Activated T-cell treated with anti-CD3 and anti-CD28 coated beads, Interleukin-2, amount 50 U/mL, for 4 hours (primary cell): ENCODE results near the gene ST7. TPM values are rescaled to one million over a fixed set of nuclear protein-coding genes. Genes with fewer than 3 reads are reported as not detected.

Source experiments
- ATAC-seq, 2 donors: fragments of 200-7000 bp; cut with Tn5 transposase; one replicate each; pipeline ENCODE4 v1.10.0; 2021
- DNase-seq: peaks from one replicate; pipeline ENCODE4 v3.0.0-alpha.2; 2020
- H3K27me3 Mint-ChIP-seq: one replicate; pipeline ENCODE4 v1.8.0; 2021; ENCODE audit warnings: low read depth, mixed read lengths
- H3K36me3 Mint-ChIP-seq: one replicate; pipeline ENCODE4 v1.8.0; 2022; ENCODE audit warnings: mixed read lengths; ENCODE audit not compliant: insufficient read depth
- H3K4me1 Mint-ChIP-seq: one replicate; pipeline ENCODE4 v1.8.0; 2021; ENCODE audit warnings: low read depth, mixed read lengths
- H3K4me3 Mint-ChIP-seq: one replicate; pipeline ENCODE4 v1.8.0; 2021; ENCODE audit warnings: mild to moderate bottlenecking, moderate library complexity, mixed read lengths
- H3K9me3 Mint-ChIP-seq: one replicate; pipeline ENCODE4 v1.8.0; 2021; ENCODE audit warnings: mixed read lengths
- total RNA-seq, 3 donors: library from RNA; stranded (reverse); gene quantifications; one replicate each; pipeline ENCODE4 v1.2.1, GENCODE V29; 2021

The ST7 gene
- total RNA-seq, 3 donors from 2014 or later = 7.7 to 10.5 (median 10.0) TPM

DNA sequence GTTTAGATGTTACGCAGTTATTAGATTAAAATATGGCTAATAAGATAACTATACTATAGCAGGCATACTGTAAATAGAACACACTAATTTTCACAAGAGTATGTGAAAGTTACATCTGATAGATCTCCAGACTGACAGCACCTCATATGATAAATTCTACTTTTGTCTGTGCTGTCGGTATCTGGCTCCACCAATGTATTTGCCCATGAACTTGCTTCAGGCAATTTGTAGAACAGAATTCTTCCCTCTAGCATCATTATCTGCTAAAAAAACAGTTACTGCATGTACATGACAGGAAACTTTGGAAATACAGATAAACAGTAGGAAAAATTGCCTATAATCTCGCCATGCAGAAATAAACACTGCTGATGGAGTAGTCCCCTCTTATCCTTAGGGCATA is 231.8 kb downstream of the ST7 start:
- H3K4me3 Mint-ChIP-seq = no peak overlapping the region
- no peaks in the 10 kb centered on the region for H3K4me1 Mint-ChIP-seq
- H3K36me3 Mint-ChIP-seq = peaks cover 11% of the 10 kb centered on the region
- DNase-seq (no peak), ATAC-seq (no peak)
- H3K9me3 Mint-ChIP-seq = peaks cover 3% of the 10 kb centered on the region
- no peaks in the 10 kb centered on the region for H3K27me3 Mint-ChIP-seq

DNA sequence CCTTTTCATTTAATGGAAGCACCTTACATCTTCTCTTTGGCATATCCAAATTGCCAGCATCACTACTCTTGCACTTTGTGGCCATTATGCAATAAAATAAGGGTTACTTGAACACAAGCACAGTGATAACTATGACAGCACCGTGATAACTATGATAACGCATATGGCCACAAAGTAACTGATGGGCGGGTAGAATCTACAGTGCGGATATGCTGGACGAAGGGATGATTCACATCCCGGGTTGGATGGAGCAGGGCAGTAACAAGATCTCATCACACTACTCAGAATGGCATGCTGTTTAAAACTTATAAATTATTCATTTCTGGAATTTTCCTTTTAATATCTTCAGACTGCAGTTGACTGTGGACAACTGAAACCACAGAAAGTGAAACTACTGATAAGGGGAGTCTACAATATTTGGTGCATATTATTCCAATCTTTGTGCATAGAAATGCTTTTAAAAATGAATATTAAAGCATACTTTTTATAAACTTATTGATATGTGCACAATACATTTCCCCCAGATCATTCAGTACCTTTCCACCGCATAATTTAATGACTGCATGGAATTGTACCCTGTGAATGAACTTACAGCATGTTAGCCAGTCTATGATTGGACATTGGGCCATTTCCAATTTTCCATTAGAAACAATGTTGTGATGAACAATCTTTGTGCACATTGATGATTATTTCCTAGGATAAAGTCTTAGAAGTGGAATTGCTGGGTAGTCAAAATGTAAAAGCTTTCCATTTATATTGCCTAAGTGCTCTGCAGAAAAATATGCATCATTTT is 233.1 kb downstream of the ST7 start:
- no peak overlapping the region for H3K4me3 Mint-ChIP-seq
- no peaks in the 10 kb centered on the region for H3K4me1 Mint-ChIP-seq
- peaks cover 16% of the 10 kb centered on the region for H3K36me3 Mint-ChIP-seq
- H3K9me3 Mint-ChIP-seq = peaks cover 3% of the 10 kb centered on the region
- no peak for ATAC-seq
- H3K27me3 Mint-ChIP-seq = no peaks in the 10 kb centered on the region
- no peak for DNase-seq

DNA sequence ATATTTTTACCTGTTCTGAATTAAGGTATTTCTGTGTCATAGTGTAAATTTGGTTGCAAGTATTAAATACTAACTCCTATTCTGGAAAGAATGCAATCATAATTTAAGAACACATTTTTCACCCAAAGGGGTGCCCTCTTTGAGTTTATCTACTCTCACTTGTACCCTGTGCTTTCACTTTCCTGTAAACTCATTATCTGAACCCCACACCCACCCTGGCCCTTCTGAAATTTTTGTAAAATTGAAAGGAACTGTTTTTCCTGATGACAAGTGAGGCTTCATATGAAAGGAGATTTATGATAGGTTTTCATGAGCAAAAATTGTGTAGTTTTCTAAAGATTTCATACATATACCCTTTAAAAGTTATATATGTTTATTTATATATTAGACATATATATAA is 235.1 kb downstream of the ST7 start:
- DNase-seq (no peak), ATAC-seq (no peak)
- Mint-ChIP-seq H3K36me3 (peaks cover 13% of the 10 kb centered on the region), H3K4me3 (no peak overlapping the region), H3K9me3 (peaks cover 3% of the 10 kb centered on the region), H3K4me1 (no peaks in the 10 kb centered on the region), H3K27me3 (no peaks in the 10 kb centered on the region)

DNA sequence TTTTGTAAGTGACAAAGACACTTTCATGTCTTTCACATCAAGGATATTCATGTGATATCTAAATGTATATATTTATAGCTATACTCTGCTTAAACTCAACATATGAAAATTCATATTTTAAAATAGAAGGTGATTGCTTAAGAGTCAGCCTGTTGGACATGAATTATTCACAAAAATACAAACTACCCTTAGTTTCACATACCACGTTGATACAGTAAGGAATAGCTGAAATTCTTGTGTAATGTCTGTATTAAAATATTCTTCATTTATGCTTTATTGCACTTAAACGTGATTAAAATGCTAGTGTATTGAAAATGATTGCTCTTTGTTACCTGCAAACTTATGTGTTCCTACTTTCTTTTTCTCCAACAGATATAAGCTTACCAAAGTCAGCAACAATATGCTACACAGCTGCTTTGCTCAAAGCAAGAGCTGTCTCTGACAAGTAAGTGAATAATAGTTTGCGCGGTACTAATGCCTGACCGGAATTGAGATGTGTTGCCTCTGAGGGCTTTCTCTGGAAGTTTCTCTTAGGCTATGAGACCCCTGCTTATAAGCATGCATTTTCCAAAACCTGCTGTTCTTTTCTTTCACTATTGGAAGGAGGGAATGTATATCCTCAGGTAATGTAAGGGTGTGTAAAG is 235.8 kb downstream of the ST7 start:
- no peak for ATAC-seq
- H3K9me3 Mint-ChIP-seq = no peaks in the 10 kb centered on the region
- no peaks in the 10 kb centered on the region for H3K27me3 Mint-ChIP-seq
- H3K4me3 Mint-ChIP-seq = no peak overlapping the region
- peaks cover 10% of the 10 kb centered on the region for H3K36me3 Mint-ChIP-seq
- no peak for DNase-seq
- no peaks in the 10 kb centered on the region for H3K4me1 Mint-ChIP-seq

DNA sequence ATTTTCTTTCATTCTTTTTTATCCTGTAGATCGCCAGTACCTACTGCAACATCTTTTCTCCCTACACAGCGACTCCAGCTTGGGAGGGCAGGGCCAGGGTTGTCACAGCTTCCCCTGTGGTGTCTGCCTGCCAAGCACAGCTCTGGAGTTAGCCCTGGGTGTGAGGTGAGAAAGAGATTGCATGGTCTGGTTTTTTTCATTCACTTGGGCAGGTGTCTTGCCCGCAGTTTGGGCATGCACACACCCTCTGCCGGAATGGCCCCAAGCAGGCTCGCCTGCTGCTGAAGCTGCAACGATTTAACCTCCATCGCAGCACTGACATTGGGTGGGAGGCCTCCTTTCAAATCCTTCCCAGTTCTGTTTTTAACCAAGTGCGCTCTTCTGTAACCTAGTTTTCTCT is 236.8 kb downstream of the ST7 start:
- H3K36me3 Mint-ChIP-seq = peaks cover 10% of the 10 kb centered on the region
- ATAC-seq (no peak), DNase-seq (no peak)
- H3K4me3 Mint-ChIP-seq = no peak overlapping the region
- no peaks in the 10 kb centered on the region for H3K27me3 Mint-ChIP-seq
- H3K4me1 Mint-ChIP-seq = no peaks in the 10 kb centered on the region
- no peaks in the 10 kb centered on the region for H3K9me3 Mint-ChIP-seq

DNA sequence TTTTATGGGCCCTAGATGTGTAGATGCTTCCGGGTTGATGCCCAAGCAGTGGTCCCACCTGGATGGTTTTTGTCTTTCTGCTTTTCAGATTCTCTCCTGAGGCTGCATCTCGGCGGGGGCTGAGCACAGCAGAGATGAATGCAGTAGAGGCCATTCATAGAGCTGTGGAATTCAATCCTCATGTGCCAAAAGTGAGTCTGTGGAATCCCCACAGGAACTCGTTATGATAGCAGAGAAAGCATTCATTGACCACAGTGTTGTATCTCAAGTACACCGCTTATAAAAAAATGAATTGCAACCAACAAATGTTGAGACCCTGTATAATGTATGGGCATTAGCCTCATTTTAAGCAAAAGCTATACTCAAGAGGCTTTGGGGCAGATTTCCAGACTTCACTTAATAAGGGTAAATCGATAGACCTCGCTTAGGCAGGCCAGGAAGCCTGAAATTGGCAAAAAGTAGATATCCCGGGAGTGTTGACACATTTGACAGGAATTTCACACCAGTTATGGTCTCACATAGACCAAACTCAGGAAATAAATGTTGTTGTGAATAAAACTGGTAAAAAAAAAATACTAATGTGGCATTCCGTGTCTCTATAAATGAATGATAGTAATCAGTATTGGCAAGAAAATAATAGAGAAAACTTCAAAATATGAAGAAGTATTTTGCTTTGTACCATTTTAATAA is 237.6 kb downstream of the ST7 start:
- no peak for ATAC-seq
- H3K27me3 Mint-ChIP-seq = no peaks in the 10 kb centered on the region
- DNase-seq = no peak
- no peak overlapping the region for H3K4me3 Mint-ChIP-seq
- no peaks in the 10 kb centered on the region for H3K4me1 Mint-ChIP-seq
- no peaks in the 10 kb centered on the region for H3K9me3 Mint-ChIP-seq
- peaks cover 10% of the 10 kb centered on the region for H3K36me3 Mint-ChIP-seq

DNA sequence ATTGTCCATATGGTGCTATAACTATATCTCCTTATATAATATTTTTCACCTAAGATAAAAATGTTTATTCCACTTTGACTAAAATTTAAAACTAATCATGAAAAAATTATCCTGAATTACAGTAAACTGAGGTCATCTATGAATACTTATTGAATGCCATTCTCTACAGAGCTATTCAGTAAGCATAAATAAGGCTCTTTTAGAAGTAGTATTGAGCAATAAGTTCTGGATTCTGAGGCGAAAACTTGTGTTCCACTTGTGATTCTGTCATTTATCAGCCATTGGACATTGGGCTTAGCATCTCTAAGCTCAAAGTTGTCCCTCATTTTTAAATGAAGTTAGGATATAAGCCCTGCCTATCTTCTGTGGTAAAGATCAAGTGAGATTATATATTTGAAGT is 238.8 kb downstream of the ST7 start:
- H3K4me3 Mint-ChIP-seq = no peak overlapping the region
- no peaks in the 10 kb centered on the region for H3K27me3 Mint-ChIP-seq
- no peak for DNase-seq
- ATAC-seq = no peak
- H3K9me3 Mint-ChIP-seq = no peaks in the 10 kb centered on the region
- H3K4me1 Mint-ChIP-seq = no peaks in the 10 kb centered on the region
- peaks cover 10% of the 10 kb centered on the region for H3K36me3 Mint-ChIP-seq

DNA sequence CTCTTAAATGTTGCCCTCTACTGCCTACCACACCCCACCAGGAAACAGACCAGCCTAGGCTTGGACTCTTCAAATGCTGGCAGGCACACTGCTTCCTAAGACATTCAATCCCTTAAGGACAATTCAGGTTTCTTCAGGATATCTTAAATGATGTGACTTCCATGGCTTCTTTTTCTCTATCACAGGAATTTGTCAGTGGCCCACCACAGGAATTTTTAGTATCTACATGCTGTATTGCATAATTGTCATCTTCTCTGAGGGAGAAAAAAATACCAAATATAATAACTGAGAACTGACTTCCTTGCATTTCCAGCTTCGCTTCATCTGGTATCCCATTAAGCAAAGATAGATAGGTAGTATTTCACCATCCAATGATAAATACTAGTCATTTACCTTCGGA is 240.3 kb downstream of the ST7 start:
- peaks cover 10% of the 10 kb centered on the region for H3K36me3 Mint-ChIP-seq

DNA sequence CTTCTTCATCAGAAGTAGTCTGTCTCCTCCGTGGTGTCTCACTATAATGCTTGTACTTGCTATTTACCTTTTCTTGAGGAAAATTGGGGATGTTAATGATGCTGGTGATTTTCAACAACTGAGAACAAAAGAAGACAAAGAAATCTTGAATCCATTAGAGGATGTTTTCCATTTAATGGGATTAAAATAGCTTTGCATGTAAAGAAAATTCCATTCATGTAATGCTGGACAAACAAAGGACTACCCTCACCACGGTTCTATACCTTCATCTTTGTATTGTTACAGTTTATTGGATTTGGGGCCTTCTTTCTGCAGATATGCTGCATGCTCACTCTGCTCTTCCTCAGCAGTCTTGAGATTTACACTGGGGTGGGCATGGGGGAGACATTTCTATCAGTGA is 241.1 kb downstream of the ST7 start:
- Mint-ChIP-seq H3K4me3 (no peak overlapping the region), H3K36me3 (peaks cover 10% of the 10 kb centered on the region), H3K27me3 (no peaks in the 10 kb centered on the region), H3K9me3 (no peaks in the 10 kb centered on the region), H3K4me1 (no peaks in the 10 kb centered on the region)
- DNase-seq (no peak), ATAC-seq (no peak)

More for the DNA sequence above, 240.3 kb downstream of the ST7 start:
- no peak for DNase-seq
- Mint-ChIP-seq H3K27me3 (no peaks in the 10 kb centered on the region), H3K4me1 (no peaks in the 10 kb centered on the region), H3K4me3 (no peak overlapping the region), H3K9me3 (no peaks in the 10 kb centered on the region)
- no peak for ATAC-seq

DNA sequence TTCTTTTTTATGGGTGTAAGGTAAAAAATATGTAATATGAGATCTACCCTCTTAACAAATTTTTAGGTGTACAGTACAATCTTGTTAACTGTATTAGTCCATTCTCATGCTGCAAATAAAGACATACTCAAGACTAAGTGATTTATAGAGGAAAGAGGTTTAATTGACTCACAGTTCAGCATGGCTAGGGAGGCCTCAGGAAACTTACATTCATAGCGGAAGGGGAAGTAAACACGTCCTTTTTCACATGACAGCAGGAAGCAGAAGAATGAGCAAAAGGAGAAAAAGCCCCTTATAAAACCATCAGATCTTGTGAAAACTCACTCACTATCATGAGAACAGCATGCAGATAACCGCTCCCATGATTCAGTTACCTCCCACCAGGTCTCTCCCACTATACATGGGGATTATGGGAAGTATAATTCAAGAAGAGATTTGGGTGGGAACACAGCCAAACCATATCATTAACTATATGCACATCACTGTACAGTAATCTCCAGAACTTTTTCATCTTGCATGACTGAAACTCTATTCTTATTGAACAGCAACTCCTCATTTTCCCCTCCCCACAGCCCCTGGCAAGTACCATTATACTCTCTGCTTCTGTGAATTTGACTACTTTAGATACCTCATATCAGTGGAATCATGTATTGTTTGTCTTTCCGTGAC is 242.2 kb downstream of the ST7 start:
- no peak for ATAC-seq
- peaks cover 5% of the 10 kb centered on the region for H3K36me3 Mint-ChIP-seq

DNA sequence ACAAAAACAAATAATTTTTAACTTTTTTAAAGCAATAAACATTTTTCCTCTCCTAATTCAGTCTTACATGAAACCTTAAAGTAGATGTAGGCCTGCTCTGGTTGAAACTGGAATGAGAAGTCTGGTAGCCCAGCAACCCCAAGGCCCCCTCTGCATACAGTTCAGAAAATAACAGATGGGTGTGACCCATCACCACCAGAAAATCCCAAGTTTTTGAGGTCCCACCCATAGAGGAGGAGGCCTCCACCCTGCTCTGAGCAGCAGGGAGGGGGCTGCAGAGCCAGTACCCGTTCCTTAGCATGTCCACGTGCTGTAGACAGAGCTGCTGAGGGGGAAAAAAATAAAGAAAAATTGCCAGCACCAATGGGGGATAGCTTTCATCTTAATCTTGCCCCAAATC is 246.8 kb downstream of the ST7 start:
- DNase-seq = no peak
- Mint-ChIP-seq H3K36me3 (no peaks in the 10 kb centered on the region), H3K4me1 (no peaks in the 10 kb centered on the region), H3K27me3 (no peaks in the 10 kb centered on the region), H3K4me3 (no peak overlapping the region), H3K9me3 (no peaks in the 10 kb centered on the region)
- no peak for ATAC-seq

More for the DNA sequence above, 242.2 kb downstream of the ST7 start:
- Mint-ChIP-seq H3K9me3 (no peaks in the 10 kb centered on the region), H3K4me3 (no peak overlapping the region), H3K4me1 (no peaks in the 10 kb centered on the region), H3K27me3 (no peaks in the 10 kb centered on the region)
- no peak for DNase-seq

DNA sequence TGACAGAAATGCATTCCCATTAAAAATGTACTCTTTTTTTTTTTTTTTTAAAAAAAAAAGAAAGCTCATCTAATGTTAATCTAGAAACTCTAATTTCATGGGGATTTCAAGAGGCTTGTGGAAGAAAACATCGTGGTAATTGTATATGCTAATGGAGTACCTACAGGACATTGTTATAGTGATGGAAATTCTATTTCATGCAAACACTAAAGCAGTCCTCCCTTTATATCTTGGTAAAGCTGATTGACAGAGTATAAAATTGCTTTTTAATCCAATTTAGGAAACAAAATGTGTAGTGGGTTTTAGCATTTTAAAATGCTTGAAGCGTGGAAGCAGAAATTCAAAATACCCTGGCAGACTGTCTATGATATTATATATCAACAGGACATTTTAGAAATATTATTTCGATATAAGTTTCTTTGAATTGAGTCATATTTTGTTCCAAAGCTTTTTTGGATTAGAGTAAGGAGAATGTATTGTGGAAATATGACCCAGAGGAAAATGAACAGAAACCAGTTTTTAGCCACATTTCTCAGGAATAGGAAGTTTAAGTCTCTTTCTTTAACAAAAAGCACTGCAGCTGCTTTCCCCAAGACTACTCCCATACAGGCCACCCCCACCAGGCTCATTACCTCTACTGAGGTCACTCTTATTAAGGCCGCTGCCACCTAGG is 247.6 kb downstream of the ST7 start:
- ATAC-seq = no peak
- Mint-ChIP-seq H3K9me3 (no peaks in the 10 kb centered on the region), H3K4me1 (no peaks in the 10 kb centered on the region), H3K4me3 (no peak overlapping the region), H3K36me3 (no peaks in the 10 kb centered on the region), H3K27me3 (no peaks in the 10 kb centered on the region)
- no peak for DNase-seq

DNA sequence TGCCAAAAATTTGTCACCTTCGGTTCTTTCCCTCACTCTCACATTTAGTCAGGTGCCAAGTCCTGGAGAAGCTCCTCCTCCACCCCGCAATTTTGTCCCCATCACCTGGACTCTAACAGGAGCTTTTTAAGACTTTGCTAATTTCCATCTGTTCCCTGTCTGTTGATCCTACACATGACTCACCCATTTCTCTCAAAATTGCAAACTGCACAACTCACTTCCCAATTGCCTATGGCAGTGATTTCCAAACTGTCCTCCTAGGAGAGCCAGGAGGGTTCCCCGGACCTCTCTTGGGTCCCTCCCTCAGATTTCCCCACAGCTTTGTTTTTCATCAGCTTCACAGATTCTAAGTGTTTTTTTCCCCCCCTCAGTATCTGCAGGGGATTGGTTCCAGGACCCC is 249.2 kb downstream of the ST7 start:
- no peak overlapping the region for H3K4me3 Mint-ChIP-seq
- no peak for ATAC-seq
- H3K9me3 Mint-ChIP-seq = no peaks in the 10 kb centered on the region
- no peaks in the 10 kb centered on the region for H3K27me3 Mint-ChIP-seq
- no peak for DNase-seq
- H3K36me3 Mint-ChIP-seq = no peaks in the 10 kb centered on the region
- no peaks in the 10 kb centered on the region for H3K4me1 Mint-ChIP-seq

DNA sequence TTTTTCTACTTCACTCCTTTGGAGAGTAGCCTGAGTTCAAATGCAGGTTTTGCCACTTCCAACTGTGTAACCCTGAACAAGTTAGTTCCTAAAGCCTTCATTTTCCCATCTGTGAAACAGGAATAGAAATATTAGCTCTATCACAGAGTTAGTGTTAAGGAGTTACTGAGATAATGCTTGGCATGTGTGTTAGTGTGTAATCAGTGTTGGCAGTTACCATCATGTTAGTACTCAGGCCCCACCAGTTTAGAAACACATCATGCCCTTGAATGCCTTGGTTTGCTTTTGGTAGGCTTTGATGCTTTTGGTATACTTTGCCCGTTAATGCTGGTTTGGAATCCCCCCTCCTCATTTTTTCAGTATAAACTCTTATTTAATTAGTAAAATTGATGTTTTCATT is 249.9 kb downstream of the ST7 start:
- no peaks in the 10 kb centered on the region for H3K36me3 Mint-ChIP-seq
- ATAC-seq (no peak), DNase-seq (no peak)
- no peaks in the 10 kb centered on the region for H3K27me3 Mint-ChIP-seq
- no peaks in the 10 kb centered on the region for H3K4me1 Mint-ChIP-seq
- no peaks in the 10 kb centered on the region for H3K9me3 Mint-ChIP-seq
- no peak overlapping the region for H3K4me3 Mint-ChIP-seq
